Keratinocyte (primary cell): ENCODE measurements around the gene NPDC1.

Source experiments
- EZH2 ChIP-seq: IDR thresholded peaks from one replicate; pipeline ENCODE4 v1.6.1; 2012; ENCODE audit warnings: inconsistent platforms, mild to moderate bottlenecking, low read length, moderate library complexity
- TF ChIP-seq, protein P1 (sequence below), 3 experiments: IDR thresholded peaks in 1 of 3; conservative IDR thresholded peaks in 1 of 3; optimal IDR thresholded peaks in 1 of 3; 2 replicates in 2 of 3; 3 replicates in 1 of 3; pipeline versions ENCODE3 to v1.5.1; 2011; ENCODE audit warnings: low read length in 3 of 3, mild to moderate bottlenecking in 3 of 3, moderate library complexity in 2 of 3, control low read depth in 1 of 3, inconsistent platforms in 1 of 3; ENCODE audit not compliant: insufficient read depth in 2 of 3; ENCODE audit errors: extremely low read depth in 1 of 3

DNA sequence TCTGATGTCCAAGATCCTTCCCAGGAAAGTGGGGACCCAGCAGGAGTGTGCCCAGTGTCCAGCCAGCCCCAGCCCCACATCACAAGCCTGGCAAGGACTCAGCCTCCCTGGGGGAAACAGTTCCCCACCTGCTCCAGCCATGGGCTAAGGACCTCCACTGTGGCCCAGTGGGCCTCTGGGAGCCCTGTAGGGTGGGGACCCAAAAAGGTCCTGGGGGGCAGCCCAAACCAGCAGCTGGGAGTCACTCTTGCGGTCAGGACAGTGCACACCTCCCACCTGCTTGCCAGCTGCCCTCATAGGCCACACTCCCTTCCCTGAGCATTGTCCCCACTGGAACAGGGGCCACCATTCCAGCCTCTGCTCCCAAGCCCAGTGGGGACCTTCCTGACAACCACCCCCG is 19.6 kb downstream of the NPDC1 start:
- TF ChIP-seq, protein P1, sequence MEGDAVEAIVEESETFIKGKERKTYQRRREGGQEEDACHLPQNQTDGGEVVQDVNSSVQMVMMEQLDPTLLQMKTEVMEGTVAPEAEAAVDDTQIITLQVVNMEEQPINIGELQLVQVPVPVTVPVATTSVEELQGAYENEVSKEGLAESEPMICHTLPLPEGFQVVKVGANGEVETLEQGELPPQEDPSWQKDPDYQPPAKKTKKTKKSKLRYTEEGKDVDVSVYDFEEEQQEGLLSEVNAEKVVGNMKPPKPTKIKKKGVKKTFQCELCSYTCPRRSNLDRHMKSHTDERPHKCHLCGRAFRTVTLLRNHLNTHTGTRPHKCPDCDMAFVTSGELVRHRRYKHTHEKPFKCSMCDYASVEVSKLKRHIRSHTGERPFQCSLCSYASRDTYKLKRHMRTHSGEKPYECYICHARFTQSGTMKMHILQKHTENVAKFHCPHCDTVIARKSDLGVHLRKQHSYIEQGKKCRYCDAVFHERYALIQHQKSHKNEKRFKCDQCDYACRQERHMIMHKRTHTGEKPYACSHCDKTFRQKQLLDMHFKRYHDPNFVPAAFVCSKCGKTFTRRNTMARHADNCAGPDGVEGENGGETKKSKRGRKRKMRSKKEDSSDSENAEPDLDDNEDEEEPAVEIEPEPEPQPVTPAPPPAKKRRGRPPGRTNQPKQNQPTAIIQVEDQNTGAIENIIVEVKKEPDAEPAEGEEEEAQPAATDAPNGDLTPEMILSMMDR (optimal IDR thresholded peaks at IDR 0.05 in 1 of 3, IDR thresholded peaks at IDR 0.05 in 1 of 3, conservative IDR thresholded peaks at IDR 0.05 in 1 of 3; ENCODE audit: extremely low read depth in 1 of 3, insufficient read depth in 2 of 3, low read length in 3 of 3), result no peak
- no peak for TF ChIP-seq EZH2
